BJ (cell line): ENCODE data around the gene MRAS. TPM values are rescaled to one million over a fixed set of nuclear protein-coding genes. Genes with fewer than 3 reads are reported as not detected.

Source experiments
- CTCF ChIA-PET: fragments of 350-600 bp; formaldehyde crosslinking; extraction: SDS; loops from one replicate; lab custom pipeline; 2021; ENCODE audit warnings: antibody characterized with exemption, inconsistent platforms; lab: Yijun Ruan, JAX
- POLR2A ChIA-PET: fragments of 300-600 bp; sonication (Branson Sonifier 250); formaldehyde crosslinking; extraction: SDS; loops from one replicate; lab custom pipeline; 2021; ENCODE audit warnings: antibody characterized with exemption; lab: Charles Lee
- DNase-seq: peaks from one replicate; pipeline ENCODE4 v3.0.0-alpha.2; 2011; ENCODE audit warnings: low read depth
- H3K27me3 ChIP-seq: 2 replicates; pipeline ENCODE4 v1.6.0; 2011; ENCODE audit warnings: low read length; ENCODE audit not compliant: control insufficient read depth, insufficient read depth
- H3K36me3 ChIP-seq: 2 replicates; pipeline ENCODE4 v1.5.1; 2011; ENCODE audit warnings: low read length; ENCODE audit not compliant: control insufficient read depth, insufficient read depth
- H3K4me3 ChIP-seq: 2 replicates; pipeline ENCODE4 v1.5.1; 2011; ENCODE audit warnings: low read depth, mild to moderate bottlenecking, control low read depth, low read length
- polyA plus RNA-seq: library from polyadenylated mRNA; depleted of rRNA; stranded (reverse); fragments of >200 nt; gene quantifications from 2 replicates; pipeline ENCODE4 v1.2.3, GENCODE V29; 2011
- TF ChIP-seq, protein P1 (sequence below): IDR thresholded peaks from 2 replicates; pipeline ENCODE4 v1.5.1; 2011; ENCODE audit warnings: low read depth, mild to moderate bottlenecking, control low read depth, inconsistent platforms, low read length, moderate library complexity; ENCODE audit not compliant: insufficient read depth

The MRAS gene
- polyA plus RNA-seq, 1 experiment, result 99.8 TPM

DNA sequence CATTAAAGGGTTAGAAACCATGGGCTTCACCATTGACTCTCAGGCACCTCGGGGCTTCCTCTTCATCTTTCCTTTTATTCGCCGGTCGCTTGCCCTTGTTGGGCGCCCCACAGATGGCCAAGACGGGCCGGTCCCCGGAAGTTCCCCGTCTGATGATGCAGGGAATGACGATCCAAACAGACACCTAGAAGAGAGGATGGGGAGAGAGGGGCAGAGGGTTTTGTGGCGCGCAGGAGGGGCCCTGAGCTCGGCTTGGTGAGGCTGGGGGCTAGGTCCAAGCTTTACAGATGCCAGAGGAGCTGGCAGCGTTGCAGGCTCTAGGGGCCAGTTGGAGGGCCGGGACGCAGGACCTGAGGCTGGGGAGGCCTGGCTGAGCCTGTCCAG, 85.5 kb downstream of the MRAS start:
- no peak for DNase-seq
- Histone ChIP-seq H3K4me3 (no peak overlapping the region), H3K36me3 (no peaks in the 10 kb centered on the region), H3K27me3 (peaks cover 24% of the 10 kb centered on the region)
- CTCF ChIA-PET, result interaction anchor here (0.9 to 4.5 kb wide), 6 partner anchors 16 to 490 kb away, joined by 3 to 16 read pairs (median 8); no protein-coding TSS in a partner anchor
- TF ChIP-seq, protein P1, sequence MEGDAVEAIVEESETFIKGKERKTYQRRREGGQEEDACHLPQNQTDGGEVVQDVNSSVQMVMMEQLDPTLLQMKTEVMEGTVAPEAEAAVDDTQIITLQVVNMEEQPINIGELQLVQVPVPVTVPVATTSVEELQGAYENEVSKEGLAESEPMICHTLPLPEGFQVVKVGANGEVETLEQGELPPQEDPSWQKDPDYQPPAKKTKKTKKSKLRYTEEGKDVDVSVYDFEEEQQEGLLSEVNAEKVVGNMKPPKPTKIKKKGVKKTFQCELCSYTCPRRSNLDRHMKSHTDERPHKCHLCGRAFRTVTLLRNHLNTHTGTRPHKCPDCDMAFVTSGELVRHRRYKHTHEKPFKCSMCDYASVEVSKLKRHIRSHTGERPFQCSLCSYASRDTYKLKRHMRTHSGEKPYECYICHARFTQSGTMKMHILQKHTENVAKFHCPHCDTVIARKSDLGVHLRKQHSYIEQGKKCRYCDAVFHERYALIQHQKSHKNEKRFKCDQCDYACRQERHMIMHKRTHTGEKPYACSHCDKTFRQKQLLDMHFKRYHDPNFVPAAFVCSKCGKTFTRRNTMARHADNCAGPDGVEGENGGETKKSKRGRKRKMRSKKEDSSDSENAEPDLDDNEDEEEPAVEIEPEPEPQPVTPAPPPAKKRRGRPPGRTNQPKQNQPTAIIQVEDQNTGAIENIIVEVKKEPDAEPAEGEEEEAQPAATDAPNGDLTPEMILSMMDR, result no peak
- POLR2A ChIA-PET, result no interaction called here

DNA sequence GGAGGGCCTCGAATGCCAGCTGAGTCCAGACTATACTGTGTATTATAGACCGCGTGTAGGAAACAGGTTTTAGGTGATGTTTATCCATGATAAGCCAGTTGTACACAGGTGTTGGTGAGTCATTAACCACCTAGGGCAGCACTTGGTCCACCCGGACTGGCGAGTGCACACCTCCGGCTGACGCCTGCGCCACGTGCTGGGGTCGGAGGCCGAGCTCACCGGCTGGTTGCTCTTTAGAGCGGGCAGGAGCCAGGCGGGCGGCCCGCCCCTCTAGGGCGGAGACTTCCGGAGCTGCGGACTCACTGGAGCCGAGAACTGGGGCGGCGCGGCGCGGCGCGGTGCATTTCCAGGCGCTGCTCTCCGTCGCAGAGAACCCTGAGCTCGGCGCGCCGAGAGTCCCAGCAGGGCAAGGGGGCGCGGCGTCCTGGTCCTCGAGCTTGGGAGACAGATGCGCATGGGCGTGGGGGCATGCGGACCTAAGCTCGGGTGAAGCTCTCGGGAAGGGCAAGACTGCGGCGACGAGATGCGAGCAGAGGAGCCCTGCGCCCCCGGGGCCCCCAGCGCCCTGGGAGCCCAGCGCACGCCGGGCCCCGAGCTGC, 86.0 kb downstream of the MRAS start, which contains the start of gene ESYT3:
ESYT3 (plus strand) TSS at position 341 of the 599 bp plus-strand sequence; CDS start at position 524, 183 bp downstream.
- no peaks in the 10 kb centered on the region for H3K36me3 ChIP-seq
- DNase-seq, result no peak
- H3K27me3 ChIP-seq, result peaks cover 24% of the 10 kb centered on the region
- TF ChIP-seq, protein P1, result no peak
- POLR2A ChIA-PET, result no interaction called here
- peak within 1 kb of the TSS; percentile 44 for H3K4me3 ChIP-seq
- CTCF ChIA-PET, result interaction anchor here (0.9 to 4.5 kb wide), 6 partner anchors 15 to 489 kb away, joined by 3 to 16 read pairs (median 8); no protein-coding TSS in a partner anchor

DNA sequence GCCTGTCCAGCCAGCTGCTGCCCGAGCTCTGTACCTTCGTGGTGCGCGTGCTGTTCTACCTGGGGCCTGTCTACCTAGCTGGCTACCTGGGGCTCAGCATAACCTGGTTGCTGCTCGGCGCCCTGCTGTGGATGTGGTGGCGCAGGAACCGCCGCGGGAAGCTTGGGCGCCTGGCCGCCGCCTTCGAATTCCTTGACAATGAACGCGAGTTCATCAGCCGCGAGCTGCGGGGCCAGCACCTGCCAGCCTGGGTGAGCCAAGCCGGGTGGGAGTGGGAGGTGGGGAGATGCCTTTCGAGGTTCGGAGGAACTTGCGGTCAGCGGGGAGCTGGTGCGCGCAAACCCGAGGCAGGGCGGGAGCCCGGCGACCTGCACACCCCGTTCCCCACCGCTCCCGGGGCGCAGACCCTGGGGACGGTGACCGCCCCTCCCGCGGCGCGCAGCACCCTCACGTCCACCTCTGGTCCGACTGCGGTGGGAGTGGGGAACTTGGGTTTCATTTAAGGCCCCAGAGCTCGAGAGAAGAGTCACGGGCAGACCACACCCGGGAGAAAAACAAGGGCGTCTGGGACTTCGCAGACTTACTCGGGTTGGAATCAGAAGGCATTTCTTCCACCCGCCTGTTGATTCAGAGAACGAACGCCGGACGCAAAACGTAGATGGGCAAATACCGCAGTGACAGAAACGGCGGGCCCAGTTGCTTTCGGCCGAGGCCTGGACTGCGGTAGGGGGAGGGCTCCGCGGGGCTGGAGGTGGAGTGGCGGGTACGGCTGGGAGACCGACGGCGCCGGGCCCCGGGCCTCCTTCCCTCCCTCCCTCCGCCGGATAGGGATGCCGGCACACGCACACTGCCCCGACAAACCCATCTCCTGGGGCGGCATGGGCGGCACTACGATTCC, 86.7 kb downstream of the MRAS start:
- TF ChIP-seq, protein P1, result no peak
- ChIA-PET CTCF (interaction anchor here (0.8 to 4.5 kb wide), 7 partner anchors 14 to 488 kb away, joined by 3 to 16 read pairs (median 8); no protein-coding TSS in a partner anchor), POLR2A (no interaction called here)
- no peaks in the 10 kb centered on the region for H3K36me3 ChIP-seq
- peaks cover 24% of the 10 kb centered on the region for H3K27me3 ChIP-seq
- no peak for DNase-seq
- H3K4me3 ChIP-seq, result peak overlapping the region; percentile 44

DNA sequence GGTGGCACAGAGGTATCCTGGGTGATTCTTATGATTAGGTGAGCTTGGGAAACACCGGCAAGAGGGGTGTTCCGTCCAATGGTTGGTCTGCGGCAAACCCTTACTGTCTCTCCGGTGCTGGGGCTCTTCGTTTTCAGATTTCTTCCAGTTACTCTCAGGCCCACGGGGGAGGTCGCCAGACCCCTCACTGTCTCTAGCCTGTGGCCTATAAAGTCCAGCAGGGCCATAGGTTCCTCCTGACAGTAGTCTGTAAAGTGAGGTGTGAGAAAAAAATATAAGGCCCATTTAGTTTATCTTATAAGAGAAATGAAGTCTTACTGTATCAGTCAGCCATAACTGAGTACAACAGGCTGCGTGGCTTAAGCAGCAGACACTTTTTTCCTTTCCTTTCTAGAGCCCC, 87.5 kb downstream of the MRAS start:
- H3K36me3 ChIP-seq, result no peaks in the 10 kb centered on the region
- TF ChIP-seq, protein P1, result no peak
- ChIA-PET POLR2A (interaction anchor here (0.7 kb wide), 1 partner anchor 130 kb away, joined by 3 read pairs; no protein-coding TSS in a partner anchor), CTCF (interaction anchor here (1.5 to 4.5 kb wide), 4 partner anchors 18 to 488 kb away, joined by 4 to 16 read pairs (median 8); no protein-coding TSS in a partner anchor)
- no peak for DNase-seq
- no peak overlapping the region for H3K4me3 ChIP-seq
- H3K27me3 ChIP-seq, result peaks cover 24% of the 10 kb centered on the region

DNA sequence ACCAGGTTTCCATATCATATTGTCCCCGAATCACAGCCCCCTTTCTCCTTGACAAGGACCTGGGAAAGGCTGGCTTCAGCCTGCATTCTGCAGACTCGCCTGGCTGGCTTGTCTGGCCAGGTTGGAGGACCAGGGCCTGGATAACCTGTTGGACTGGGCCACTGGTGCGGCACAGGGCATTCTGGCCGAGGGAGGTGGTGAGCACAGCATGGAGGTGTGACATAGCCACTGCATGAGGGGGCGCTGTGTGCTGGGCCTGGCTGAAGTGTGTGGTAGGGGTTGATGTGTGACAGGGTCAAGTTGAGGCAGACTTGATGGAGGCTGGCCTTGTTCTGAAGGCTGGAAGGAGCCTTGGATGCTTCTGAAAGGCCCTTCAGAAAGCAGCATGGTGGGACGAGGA, 88.9 kb downstream of the MRAS start:
- ChIA-PET CTCF (interaction anchor here (1.5 kb wide), 1 partner anchor 479 kb away, joined by 7 read pairs; no protein-coding TSS in a partner anchor), POLR2A (no interaction called here)
- Histone ChIP-seq H3K36me3 (no peaks in the 10 kb centered on the region), H3K4me3 (no peak overlapping the region), H3K27me3 (peaks cover 23% of the 10 kb centered on the region)
- TF ChIP-seq, protein P1, result no peak
- no peak for DNase-seq
